Stomach smooth muscle (tissue), 2 donors: ENCODE results near the gene PEX26.
A peak's percentile ranks its signal among the peaks of the same experiment; 100 is the strongest.
"Not testable (repeated sequence)": the region's sequence is repeated elsewhere in the genome, so short reads cannot be mapped to it uniquely, and the experiment has no call there.

Experiments
- H3K27ac ChIP-seq: one replicate; pipeline ENCODE4 v1.7.0; 2013; ENCODE audit warnings: mild to moderate bottlenecking, low read length, inconsistent platforms
- H3K27me3 ChIP-seq, 2 donors: one replicate each; pipeline ENCODE4 v1.7.0; 2013; ENCODE audit warnings: low read length in 2 of 2; ENCODE audit not compliant: insufficient read depth in 2 of 2, control insufficient read depth in 1 of 2
- H3K36me3 ChIP-seq, 2 donors: one replicate each; pipeline ENCODE4 v1.7.0; 2013; ENCODE audit warnings: low read length in 2 of 2; ENCODE audit not compliant: control insufficient read depth in 2 of 2, insufficient read depth in 2 of 2
- H3K4me1 ChIP-seq: one replicate; pipeline ENCODE4 v1.7.0; 2013; ENCODE audit warnings: low read length; ENCODE audit not compliant: control insufficient read depth, insufficient read depth
- H3K4me3 ChIP-seq, 2 donors: one replicate each; pipeline ENCODE4 v1.7.0; 2013; ENCODE audit warnings: low read length in 2 of 2
- H3K9ac ChIP-seq, 2 donors: one replicate each; pipeline ENCODE4 v1.7.0; 2013; ENCODE audit warnings: low read length in 2 of 2, mild to moderate bottlenecking in 1 of 2
- H3K9me3 ChIP-seq, 2 donors: one replicate each; pipeline ENCODE4 v1.7.0; 2013; ENCODE audit warnings: low read length in 2 of 2; ENCODE audit not compliant: control insufficient read depth in 2 of 2
- donor health status: healthy.
- donor health status: Pancreatic carcinoma.

The PEX26 gene

DNA sequence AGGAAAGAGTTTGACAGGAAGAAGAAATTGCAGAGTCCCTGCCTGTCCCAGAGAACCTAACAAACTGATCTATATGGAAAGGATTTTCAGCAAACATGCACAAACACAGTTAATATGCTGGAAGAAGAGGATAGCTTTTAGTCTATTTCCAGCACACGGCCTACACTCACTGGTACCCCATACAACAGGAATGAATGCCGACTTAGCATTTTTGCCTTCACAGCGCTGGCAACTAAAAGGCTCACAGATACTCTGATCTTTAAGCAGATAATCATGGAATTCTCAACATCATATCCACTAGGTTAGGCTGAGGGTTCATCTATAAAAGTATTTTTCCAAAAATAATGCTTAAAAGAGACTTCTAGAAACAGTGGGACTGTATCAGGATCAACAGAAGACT, 23.0 kb downstream of the PEX26 start:
- Histone ChIP-seq H3K9me3 (no peaks in the 10 kb centered on the region), H3K4me3 (no peak overlapping the region)

DNA sequence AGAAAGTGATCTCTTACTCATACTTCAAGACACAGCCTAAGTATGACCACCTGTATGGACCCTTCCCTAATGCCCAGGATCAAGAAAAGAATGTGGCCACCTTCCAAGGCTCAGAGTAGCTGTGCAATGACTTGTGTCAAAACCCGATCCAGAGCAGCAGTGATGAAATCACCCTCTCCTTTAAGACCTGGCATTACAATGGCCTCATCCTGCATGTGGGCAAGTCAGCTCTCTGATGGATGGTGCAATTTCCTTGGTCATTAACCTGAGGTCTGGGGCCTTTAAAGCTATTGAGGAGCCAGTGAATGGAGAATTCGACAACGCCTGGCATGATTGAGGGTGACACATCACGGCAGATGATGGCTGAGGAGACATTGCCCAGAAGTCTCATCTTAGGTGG, 23.7 kb downstream of the PEX26 start:
- Histone ChIP-seq H3K4me1 (no peaks in the 10 kb centered on the region), H3K27me3 (peaks cover 2 to 4% of the 10 kb centered on the region in 2 donors), H3K9ac (no peak overlapping the region), H3K36me3 (peaks cover 0 to 3% of the 10 kb centered on the region in 2 donors), H3K27ac (no peak overlapping the region), H3K9me3 (no peaks in the 10 kb centered on the region), H3K4me3 (no peak overlapping the region)

More for the DNA sequence above, 23.0 kb downstream of the PEX26 start:
- H3K4me1 ChIP-seq, result no peaks in the 10 kb centered on the region
- H3K27ac ChIP-seq, result no peak overlapping the region
- peaks cover 0 to under 1% of the 10 kb centered on the region in 2 donors for H3K27me3 ChIP-seq
- peaks cover 0 to 3% of the 10 kb centered on the region in 2 donors for H3K36me3 ChIP-seq
- H3K9ac ChIP-seq, result no peak overlapping the region

GRCh38 chr22:18103527-18104269, 25.9 kb downstream of the PEX26 start:
- Histone ChIP-seq H3K4me3 (no peak overlapping the region), H3K9me3 (no peaks in the 10 kb centered on the region), H3K36me3 (peaks cover 0 to 3% of the 10 kb centered on the region in 2 donors), H3K9ac (no peak overlapping the region), H3K27ac (no peak overlapping the region), H3K4me1 (no peaks in the 10 kb centered on the region), H3K27me3 (peaks cover 2 to 4% of the 10 kb centered on the region in 2 donors)

DNA sequence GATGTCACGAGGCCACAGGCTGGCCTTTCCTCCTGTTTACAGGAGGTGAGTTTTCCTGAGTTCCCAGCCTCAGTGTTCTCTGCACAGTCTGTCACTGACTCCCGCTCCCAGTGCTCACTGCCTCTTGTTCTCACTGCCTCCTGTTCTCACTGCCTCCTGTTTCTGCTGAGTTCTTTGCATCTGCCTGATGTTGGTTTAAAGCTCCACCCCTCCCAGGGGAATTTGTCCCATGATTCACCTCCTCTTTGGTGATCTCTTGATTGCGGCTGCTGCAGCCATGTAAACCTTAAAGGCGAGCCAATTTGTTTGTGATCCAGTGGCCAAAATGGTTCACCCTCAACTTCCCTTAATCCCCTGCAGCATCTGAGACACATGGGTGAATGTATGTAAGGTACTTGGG, 26.8 kb downstream of the PEX26 start:
- Histone ChIP-seq H3K36me3 (peaks cover 0 to 3% of the 10 kb centered on the region in 2 donors), H3K9ac (no peak overlapping the region), H3K4me3 (no peak overlapping the region), H3K27ac (no peak overlapping the region), H3K4me1 (no peaks in the 10 kb centered on the region), H3K27me3 (peaks cover 7% of the 10 kb centered on the region in 2 donors), H3K9me3 (no peaks in the 10 kb centered on the region)

GRCh38 chr22:18105981-18106380, 28.2 kb downstream of the PEX26 start:
- not testable (repeated sequence) for H3K9me3 ChIP-seq, H3K27ac ChIP-seq, H3K9ac ChIP-seq, H3K4me3 ChIP-seq, H3K36me3 ChIP-seq
- Histone ChIP-seq H3K4me1 (peaks cover 13% of the 10 kb centered on the region), H3K27me3 (peaks cover 13 to 17% of the 10 kb centered on the region in 2 donors)

GRCh38 chr22:18106550-18107341, 29.0 kb downstream of the PEX26 start:
- H3K9ac ChIP-seq, H3K9me3 ChIP-seq, H3K27ac ChIP-seq, H3K4me3 ChIP-seq, H3K36me3 ChIP-seq: not testable (repeated sequence)
- H3K27me3 ChIP-seq, result peaks cover 13 to 25% of the 10 kb centered on the region in 2 donors
- peaks cover 18% of the 10 kb centered on the region for H3K4me1 ChIP-seq

GRCh38 chr22:18108187-18108586, 30.4 kb downstream of the PEX26 start:
- H3K27ac ChIP-seq, result no peak overlapping the region
- no peaks in the 10 kb centered on the region for H3K9me3 ChIP-seq
- H3K27me3 ChIP-seq, result peaks cover 13 to 27% of the 10 kb centered on the region in 2 donors
- no peak overlapping the region for H3K9ac ChIP-seq
- H3K4me1 ChIP-seq, result peaks cover 18% of the 10 kb centered on the region
- H3K36me3 ChIP-seq, result no peaks in the 10 kb centered on the region
- H3K4me3 ChIP-seq, result no peak overlapping the region

DNA sequence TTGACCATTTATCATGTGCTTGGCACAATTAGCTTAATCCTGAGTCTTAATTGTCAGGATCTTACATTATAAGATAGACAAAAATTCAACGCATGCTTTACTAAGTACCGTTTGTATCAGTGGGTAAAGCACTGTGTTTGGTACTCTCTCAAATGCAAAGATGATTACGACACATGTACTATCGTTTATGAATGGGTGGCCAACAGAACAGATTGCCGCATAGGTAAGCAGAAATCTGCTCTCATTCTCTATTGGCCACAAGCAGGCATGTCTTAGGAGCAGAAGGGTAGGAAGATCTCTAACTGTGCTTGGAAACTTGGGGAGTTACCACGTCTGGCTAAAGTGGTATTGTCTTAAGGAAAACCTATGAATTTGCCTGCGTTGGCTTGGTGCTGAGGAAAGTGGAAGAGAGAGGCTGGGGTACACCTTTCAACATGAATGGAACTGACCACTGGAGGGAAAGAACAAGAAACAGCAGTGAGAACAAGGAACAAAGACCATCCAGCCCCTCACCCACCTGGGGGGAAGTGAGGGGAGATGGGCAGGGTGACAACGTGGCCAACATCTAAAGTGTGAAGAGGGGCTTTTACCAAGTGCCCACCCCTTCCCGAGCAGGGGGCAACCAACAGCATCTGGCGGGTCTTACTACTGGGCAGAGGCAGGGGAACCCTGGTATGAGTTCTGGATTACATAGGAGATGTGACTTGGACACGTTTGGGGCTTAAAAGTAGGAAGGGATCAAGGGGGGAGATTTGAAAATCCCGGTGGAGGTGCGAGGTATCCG, 31.8 kb downstream of the PEX26 start:
- Histone ChIP-seq H3K4me3 (peak overlapping the region; percentile 42 to 68), H3K36me3 (no peaks in the 10 kb centered on the region), H3K9ac (no peak overlapping the region), H3K27ac (no peak overlapping the region), H3K4me1 (peaks cover 18% of the 10 kb centered on the region), H3K27me3 (peaks cover 13 to 27% of the 10 kb centered on the region in 2 donors), H3K9me3 (no peaks in the 10 kb centered on the region)

DNA sequence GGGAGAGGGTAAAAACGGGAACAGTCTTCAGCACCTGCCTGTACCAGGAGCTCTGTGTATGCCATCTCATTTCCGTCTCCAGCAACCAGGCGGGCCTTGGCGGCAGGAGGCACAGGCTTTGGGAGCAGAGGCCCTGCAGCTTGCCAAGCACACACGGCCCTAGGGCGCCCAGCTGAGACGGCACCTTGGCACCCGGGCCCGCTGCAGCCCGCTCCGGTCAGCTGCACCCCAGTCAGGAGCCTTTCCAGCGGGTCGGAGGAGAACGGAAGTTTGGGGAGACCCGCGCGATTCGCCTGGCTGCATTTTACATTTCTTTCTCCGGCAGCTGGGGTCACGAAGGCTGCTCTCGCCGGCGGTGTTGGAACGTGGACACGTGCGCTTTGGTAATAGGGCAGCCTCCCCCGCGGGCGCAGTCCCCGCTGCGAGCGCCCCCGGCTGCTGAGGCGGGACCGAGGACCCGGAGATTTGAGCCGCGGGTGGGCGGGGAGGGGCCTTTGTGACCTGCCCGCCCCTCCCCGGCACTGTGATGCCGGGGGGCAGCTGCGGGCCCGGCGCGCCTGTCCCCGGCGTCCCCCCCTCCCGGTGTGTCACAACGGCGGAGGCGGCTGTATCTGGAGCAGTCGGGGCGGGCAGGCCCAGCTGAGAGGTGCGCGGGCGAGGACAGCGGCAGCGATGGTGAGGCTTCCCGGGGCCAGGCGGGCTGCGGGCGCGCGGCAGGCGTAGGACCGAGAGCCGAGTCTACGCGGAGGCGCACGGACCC, 32.6 kb downstream of the PEX26 start, which contains the start of gene TUBA8:
TSS of gene TUBA8 (plus strand) at position 616 of the 760 bp plus-strand sequence. CDS start at position 673, 57 bp downstream.
- peaks cover 18% of the 10 kb centered on the region for H3K4me1 ChIP-seq
- H3K4me3 ChIP-seq, result peak within 1 kb of the TSS; percentile 48 to 68
- peaks cover 13 to 27% of the 10 kb centered on the region in 2 donors for H3K27me3 ChIP-seq
- no peak within 1 kb of the TSS for H3K27ac ChIP-seq
- peak within 1 kb of the TSS in 1 of 2 donors; percentile 46 for H3K9ac ChIP-seq
- H3K36me3 ChIP-seq, result no peaks in the 10 kb centered on the region
- no peaks in the 10 kb centered on the region for H3K9me3 ChIP-seq
